GM10266 (cell line): ENCODE measurements around the gene EPX.
"Not testable (repeated sequence)": the region's sequence is repeated elsewhere in the genome, so short reads cannot be mapped to it uniquely, and the experiment has no call there.

Experiments used
- DNase-seq: peaks from one replicate; pipeline ENCODE4 v3.0.0; 2012; ENCODE audit errors: extremely low spot score
- TF ChIP-seq, protein P1 (sequence below): IDR thresholded peaks from 2 replicates; pipeline ENCODE4 v1.5.1; 2012; ENCODE audit warnings: mild to moderate bottlenecking, low read depth; ENCODE audit not compliant: control insufficient read depth, insufficient read depth; ENCODE audit errors: missing control alignments

EPX gene, protein sequence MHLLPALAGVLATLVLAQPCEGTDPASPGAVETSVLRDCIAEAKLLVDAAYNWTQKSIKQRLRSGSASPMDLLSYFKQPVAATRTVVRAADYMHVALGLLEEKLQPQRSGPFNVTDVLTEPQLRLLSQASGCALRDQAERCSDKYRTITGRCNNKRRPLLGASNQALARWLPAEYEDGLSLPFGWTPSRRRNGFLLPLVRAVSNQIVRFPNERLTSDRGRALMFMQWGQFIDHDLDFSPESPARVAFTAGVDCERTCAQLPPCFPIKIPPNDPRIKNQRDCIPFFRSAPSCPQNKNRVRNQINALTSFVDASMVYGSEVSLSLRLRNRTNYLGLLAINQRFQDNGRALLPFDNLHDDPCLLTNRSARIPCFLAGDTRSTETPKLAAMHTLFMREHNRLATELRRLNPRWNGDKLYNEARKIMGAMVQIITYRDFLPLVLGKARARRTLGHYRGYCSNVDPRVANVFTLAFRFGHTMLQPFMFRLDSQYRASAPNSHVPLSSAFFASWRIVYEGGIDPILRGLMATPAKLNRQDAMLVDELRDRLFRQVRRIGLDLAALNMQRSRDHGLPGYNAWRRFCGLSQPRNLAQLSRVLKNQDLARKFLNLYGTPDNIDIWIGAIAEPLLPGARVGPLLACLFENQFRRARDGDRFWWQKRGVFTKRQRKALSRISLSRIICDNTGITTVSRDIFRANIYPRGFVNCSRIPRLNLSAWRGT

DNA sequence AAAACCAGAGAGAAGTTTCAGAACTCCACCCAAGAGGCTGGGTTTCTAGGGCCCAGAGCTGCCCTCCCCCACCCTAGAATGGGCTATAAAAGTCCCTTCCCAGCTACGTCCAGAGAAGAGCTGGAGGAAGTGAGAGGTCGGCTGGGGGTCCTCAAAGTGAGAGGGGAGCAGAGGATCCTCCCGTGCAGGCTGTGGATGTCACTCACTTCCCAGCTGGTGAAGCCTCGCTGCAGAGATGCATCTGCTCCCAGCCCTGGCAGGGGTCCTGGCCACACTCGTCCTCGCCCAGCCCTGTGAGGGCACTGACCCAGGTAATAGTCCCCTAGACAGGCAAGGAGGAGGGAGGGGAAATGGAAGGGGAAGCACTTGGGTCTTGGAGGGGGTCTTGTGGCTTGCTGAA lies at the start of gene EPX:
EPX (plus strand) TSS at position 115 of the 400 bp plus-strand sequence; CDS start at position 236, 121 bp downstream.
- TF ChIP-seq, protein P1, sequence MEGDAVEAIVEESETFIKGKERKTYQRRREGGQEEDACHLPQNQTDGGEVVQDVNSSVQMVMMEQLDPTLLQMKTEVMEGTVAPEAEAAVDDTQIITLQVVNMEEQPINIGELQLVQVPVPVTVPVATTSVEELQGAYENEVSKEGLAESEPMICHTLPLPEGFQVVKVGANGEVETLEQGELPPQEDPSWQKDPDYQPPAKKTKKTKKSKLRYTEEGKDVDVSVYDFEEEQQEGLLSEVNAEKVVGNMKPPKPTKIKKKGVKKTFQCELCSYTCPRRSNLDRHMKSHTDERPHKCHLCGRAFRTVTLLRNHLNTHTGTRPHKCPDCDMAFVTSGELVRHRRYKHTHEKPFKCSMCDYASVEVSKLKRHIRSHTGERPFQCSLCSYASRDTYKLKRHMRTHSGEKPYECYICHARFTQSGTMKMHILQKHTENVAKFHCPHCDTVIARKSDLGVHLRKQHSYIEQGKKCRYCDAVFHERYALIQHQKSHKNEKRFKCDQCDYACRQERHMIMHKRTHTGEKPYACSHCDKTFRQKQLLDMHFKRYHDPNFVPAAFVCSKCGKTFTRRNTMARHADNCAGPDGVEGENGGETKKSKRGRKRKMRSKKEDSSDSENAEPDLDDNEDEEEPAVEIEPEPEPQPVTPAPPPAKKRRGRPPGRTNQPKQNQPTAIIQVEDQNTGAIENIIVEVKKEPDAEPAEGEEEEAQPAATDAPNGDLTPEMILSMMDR, result no peak

DNA sequence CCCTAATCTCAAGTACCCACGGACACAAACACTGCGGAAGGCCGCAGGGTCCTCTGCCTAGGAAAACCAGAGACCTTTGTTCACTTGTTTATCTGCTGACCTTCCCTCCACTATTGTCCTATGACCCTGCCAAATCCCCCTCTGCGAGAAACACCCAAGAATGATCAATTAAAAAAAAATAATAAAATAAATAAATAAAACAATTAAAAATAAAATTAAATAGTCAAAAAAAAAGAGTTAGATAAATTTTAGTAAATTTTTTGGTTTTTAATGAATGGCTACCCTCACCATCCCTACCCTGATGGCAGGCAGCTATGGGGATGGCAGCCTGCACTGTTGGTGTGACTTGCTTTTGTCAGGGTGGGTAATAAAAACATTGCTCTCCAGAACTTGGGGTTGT lies 49.2 kb upstream of the EPX start:
- DNase-seq, result not testable (repeated sequence)

More for the DNA sequence above, at the start of gene EPX:
- no peak for DNase-seq

DNA sequence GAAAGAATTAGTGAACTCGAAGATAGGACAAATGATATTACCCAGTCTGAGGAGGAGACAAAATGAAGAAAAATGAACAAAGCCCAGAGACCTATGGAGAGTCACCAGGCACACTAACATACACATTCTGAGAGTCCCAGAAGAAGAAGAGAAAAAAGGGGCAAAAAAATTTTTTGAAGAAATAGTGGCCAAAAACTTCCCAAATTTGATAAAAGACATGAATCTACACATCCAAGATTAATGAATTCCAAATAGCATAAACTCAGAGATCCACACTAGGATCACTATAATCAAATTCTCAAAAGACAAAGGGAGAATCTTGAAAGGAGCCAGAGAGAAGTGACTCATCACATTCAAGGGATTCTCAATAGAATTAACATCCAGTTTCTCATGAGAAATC lies 47.7 kb upstream of the EPX start:
- TF ChIP-seq, protein P1, result no peak
- DNase-seq, result no peak

DNA sequence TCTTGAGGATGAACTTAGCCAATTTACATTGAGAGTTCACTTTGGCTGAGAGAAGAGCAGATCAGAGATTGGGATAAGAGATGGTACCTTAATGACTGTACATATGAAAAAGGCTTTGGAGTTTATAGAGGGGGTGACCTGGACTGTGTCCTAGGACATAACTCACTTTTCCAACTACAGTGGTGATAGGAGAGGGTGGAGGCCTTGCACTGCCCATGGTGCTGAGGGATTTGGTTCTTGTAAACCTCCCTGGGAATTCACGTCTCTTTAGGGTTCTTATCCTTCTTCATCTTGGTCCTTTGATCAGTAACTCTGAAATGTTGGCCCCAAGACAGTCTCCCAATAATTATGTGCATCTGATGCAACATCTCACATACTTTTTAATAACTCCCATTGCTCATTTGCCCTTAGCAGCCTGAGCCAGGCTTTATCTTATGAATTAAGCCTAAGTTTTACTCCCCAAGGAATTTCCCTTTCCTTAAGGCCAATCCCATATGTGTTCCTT lies 44.5 kb upstream of the EPX start, which contains the start of gene OR4D1:
OR4D1 (plus strand) TSS at position 455 of the 505 bp plus-strand sequence. CDS start 6,770 bp downstream, outside the sequence.
- TF ChIP-seq, protein P1, result no peak
- no peak for DNase-seq

DNA sequence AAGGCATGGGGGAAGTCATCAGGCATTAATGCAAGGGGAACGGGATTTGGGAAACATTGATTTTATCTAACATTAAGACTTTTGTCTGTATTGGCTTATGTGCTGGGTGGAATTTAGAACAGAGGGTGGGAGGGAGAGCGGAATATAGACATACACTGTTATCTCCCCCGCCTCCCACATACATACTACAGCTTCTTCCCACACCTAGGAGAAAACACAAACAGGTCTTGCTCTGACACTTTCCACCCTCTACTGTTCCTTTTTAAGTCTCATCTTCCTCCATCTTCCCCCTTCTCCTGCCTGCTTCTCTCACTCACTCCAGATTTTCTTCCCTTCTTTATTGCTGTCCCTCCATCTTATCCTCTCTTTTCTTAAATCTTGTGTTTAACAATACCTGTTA lies 43.9 kb upstream of the EPX start:
- TF ChIP-seq, protein P1, result no peak
- no peak for DNase-seq

DNA sequence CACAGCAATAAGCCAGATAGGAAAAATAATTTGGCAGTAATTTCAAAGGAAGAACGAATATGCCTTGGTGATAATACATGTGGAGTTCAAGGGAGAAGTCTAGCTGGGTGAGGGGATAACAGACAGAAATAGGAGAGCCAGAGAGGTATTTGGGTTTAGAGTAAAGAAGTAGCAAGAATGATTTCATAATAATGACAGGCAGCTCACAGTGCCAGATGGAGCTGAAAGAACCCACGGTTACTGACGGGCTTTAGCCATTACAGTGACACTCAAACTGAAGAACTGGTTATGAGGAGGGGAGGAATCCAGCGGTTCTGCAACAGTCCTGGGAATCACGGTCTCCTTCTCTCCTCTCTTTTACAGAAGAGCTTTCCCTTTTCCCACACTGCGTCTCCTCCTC lies 42.1 kb upstream of the EPX start:
- no peak for DNase-seq
- TF ChIP-seq, protein P1, result no peak

DNA sequence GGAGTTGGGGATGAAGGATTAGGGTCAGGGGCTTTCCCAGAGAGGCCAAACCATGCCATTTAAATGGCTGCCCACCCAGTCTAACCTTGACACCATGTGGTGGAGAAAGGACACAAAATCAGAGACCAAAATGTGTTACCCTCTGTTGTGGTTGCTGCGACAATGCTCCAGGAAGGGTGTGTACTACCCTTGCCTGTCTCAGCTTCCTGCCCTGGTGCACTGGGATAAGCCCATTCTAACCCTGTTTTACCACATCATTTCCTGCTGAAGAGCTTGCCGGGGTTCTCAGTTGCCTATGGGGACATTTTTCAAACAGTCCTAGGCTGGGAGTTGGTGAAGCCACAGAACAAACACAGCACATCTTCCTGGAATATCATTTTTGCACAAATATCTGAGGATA lies 39.5 kb upstream of the EPX start:
- no peak for DNase-seq

More for the DNA sequence above, 39.5 kb upstream of the EPX start:
- TF ChIP-seq, protein P1, result no peak
